GM13976 (cell line): ENCODE measurements around the gene SETD1B.

Source experiments
- DNase-seq: peaks from one replicate; pipeline ENCODE4 v3.0.0; 2012; ENCODE audit warnings: low spot score
- in situ Hi-C: fragments of 300-500 bp; cut with MboI; formaldehyde crosslinking; loops from one replicate; pipeline ENCODE4 v1.12.0; 2022; ENCODE audit warnings: low sequenced_read_pairs, mixed read lengths, inconsistent platforms; ENCODE audit not compliant: unreplicated experiment
- TF ChIP-seq, protein P1 (sequence below): IDR thresholded peaks from 2 replicates; pipeline ENCODE4 v1.5.1; 2012; ENCODE audit warnings: borderline replicate concordance, mild to moderate bottlenecking; ENCODE audit not compliant: insufficient read depth; ENCODE audit errors: extremely low read depth, missing control alignments, control extremely low read depth

Gene SETD1B

DNA sequence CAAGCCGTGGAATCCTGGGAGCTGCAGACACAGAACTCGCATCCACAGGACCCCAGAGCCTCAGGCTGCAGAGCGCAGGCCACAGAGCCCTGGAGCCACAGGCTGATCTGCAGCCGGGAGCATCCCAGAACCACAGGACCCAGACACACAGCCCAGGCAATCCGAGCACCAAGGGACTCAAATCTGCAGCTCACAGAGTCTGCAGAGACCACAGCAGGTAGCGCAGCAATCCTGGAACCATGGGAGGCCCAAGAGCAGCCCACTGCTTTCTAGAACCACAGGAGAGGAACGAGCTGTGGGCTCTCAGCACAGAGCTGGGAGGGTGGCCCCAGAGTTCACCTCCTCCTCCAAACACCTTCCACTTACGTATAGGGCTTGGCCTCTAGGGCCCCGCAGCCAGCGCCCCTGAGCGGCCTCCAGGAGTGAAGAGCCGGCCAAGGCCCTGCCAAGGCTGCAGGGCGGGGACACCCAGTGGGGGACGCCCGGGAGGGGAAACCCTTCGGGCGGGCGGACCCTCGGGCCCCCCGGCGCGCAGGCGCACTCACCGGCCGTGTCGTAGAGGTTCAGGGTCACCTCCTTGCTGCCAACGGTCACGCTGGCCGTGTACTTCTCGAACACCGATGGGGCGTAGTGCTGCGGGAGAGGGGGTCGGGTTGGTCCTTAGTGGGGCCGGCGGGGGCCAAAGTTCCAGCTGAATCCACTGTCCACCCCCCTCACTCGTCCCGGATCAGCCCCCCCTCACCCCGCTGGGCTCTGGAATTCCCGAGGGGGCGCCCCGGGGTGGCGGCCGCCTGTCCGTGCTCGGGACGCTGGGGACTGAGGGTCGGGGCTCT is 11.0 kb upstream of the SETD1B start:
- DNase-seq = peak; percentile 76
- in situ Hi-C loops = no loop called here
- TF ChIP-seq, protein P1, sequence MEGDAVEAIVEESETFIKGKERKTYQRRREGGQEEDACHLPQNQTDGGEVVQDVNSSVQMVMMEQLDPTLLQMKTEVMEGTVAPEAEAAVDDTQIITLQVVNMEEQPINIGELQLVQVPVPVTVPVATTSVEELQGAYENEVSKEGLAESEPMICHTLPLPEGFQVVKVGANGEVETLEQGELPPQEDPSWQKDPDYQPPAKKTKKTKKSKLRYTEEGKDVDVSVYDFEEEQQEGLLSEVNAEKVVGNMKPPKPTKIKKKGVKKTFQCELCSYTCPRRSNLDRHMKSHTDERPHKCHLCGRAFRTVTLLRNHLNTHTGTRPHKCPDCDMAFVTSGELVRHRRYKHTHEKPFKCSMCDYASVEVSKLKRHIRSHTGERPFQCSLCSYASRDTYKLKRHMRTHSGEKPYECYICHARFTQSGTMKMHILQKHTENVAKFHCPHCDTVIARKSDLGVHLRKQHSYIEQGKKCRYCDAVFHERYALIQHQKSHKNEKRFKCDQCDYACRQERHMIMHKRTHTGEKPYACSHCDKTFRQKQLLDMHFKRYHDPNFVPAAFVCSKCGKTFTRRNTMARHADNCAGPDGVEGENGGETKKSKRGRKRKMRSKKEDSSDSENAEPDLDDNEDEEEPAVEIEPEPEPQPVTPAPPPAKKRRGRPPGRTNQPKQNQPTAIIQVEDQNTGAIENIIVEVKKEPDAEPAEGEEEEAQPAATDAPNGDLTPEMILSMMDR = no peak

DNA sequence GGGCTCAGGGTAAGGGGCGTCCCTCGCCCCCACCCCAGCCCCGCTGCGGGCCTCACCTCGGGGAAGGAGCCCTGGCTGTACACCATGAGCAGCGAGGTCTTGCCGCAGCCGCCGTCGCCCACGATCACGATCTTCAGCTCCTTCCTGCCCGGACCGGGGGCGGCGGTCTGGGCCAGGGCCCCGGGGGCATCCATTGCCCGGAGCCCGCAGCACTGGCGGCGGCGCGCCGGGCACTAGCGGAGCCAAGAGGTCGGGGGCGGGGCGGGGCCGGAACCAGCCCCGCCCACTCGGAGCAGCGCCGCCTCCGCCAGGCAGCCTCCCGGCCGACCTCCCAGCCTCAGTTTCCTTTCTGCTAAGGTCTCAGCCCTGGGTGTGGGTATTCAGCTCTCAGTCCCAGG is 10.4 kb upstream of the SETD1B start, which contains the start of gene RHOF:
TSS of gene RHOF (minus strand) at position 249 of the 398 bp plus-strand sequence. CDS start at position 194, 55 bp downstream.
- TF ChIP-seq, protein P1 = no peak
- DNase-seq = peak; percentile 80

DNA sequence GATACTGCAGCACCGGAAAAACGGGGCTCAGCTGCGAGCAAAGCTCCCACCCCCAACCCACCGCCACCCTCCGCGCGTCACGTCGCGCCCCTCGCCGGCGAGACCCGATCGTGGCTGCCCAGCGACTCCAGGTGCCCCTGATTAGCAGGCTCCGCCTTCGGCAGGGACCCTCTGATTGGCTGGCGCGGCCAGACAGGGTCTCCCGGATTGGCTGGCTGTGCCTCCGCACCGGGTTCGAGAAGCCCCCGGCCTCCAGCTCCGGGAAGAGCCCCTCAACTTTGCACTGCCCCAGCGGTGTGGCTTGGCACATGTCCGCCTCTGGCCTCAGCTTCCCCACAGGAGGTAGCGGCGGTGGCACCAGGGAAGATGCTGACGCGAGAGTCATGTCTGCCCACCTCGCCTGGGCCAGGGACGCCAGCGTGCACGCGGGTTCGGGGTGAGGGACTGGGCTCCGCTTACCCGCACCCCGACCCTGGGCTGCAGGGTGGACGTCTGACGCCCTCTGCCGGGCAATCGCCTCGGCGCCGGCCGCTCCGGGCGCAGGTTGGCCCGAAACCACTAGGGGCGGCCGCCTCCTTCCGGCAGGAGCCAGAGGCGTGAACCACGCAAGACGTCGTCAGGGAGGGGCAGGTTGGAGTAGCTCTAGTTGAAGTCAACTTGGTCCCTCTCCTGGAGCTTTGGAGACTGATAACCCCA is 9.8 kb upstream of the SETD1B start:
- in situ Hi-C loops = no loop called here

More for the DNA sequence above, 10.4 kb upstream of the SETD1B start, which contains the start of gene RHOF:
- in situ Hi-C loops = no loop called here

DNA sequence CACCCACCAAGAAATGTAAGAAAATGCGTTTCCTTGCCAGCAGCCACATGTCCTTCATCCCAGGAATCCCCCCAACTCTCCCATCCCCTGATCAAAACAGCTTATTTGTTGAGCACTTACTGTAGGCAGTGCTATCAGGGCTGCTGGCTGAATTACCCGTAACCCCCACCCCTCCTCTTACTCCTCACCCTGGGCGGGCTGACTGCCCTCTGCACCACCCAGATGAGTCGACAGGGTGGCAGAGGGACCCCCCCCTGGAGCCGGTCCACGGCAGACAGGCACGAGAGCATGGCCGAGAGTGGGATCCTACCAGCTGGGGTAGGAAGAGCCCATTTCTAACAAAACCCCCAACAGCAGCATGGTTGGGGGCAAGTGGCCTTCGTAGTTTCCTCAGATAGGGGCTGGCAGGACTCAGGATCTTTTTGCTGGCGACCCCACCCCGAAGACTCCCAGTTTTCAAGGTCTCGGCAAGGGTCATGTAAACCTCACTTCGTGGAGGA is 9.2 kb upstream of the SETD1B start:
- TF ChIP-seq, protein P1 = no peak
- in situ Hi-C loops = no loop called here
- no peak for DNase-seq

More for the DNA sequence above, 9.8 kb upstream of the SETD1B start:
- TF ChIP-seq, protein P1 = peak; percentile 100
- DNase-seq = peak; percentile 90

DNA sequence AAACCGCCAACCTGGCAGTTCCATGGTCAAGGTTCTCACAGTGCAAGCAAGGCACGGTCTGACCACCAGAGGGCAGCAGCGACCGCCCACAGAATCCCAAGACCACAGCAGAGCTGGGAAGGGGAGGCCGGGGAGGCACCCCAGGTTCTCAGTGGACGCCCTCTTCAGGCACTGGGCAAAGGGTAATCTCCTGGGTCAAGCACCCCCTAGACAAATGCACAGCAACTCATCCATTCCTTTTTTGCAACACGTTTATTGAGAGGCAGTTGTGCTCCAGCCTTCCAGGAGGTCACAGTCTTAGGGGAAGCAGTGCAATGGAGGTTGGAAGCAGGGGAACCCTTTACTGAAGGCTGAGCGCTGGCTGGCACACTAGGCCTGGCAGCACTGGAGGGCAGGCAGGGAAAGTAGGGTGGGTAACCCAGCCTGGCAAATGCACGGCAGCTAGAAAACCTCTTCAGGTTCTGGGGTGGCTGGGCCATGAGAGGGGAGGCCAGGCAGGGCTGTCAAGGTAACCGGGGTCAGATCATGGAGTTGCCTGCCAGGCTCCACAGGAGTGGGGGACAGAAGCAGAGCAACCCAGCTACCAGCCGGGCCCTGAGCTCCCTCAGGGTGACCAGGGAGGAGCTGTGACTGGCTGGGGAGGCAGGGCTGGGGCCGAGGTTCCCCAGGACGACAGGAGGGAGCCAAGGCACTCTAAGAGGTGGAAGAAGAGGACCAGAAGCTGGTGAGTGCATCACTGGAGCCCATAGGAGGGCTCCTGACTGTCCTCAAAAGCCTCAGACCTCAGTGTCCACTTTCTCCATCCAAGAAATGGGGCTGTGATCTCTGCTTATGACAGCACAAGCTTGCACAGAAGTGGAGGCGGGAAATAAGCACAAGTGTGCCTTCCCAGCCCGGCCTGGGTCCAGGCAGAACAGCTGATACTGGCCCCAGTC is 8.5 kb upstream of the SETD1B start:
- in situ Hi-C loops = no loop called here
- TF ChIP-seq, protein P1 = peak; percentile 98
- peak; percentile 83 for DNase-seq
